IMR-90 (cell line): ENCODE results near the gene GPA33. TPM values are rescaled to one million over a fixed set of nuclear protein-coding genes. Genes with fewer than 3 reads are reported as not detected.

ENCODE experiments used
- CEBPB ChIP-seq: IDR thresholded peaks from 2 replicates; pipeline ENCODE4 v1.6.1; 2012; ENCODE audit warnings: low read depth, low read length, improper control_type of control experiment
- CHD1 ChIP-seq: IDR thresholded peaks from 2 replicates; pipeline ENCODE4 v1.6.1; 2012; ENCODE audit warnings: low read depth, low read length, improper control_type of control experiment
- MAZ ChIP-seq: IDR thresholded peaks from 2 replicates; pipeline ENCODE4 v1.6.1; 2012; ENCODE audit warnings: low read depth, mild to moderate bottlenecking, low read length, improper control_type of control experiment, moderate library complexity, borderline replicate concordance
- MXI1 ChIP-seq: IDR thresholded peaks from 2 replicates; pipeline ENCODE4 v1.6.1; 2012; ENCODE audit warnings: low read depth, mild to moderate bottlenecking, low read length, moderate library complexity, borderline replicate concordance
- NFE2L2 ChIP-seq: fragments of 150-350 bp; IDR thresholded peaks from 2 replicates; pipeline ENCODE4 v1.6.1; 2016; ENCODE audit warnings: low read depth, mild to moderate bottlenecking, low read length
- POLR2A ChIP-seq: IDR thresholded peaks from 2 replicates; pipeline ENCODE4 v1.6.1; 2012; ENCODE audit warnings: mild to moderate bottlenecking, low read depth, low read length
- RAD21 ChIP-seq: IDR thresholded peaks from 2 replicates; pipeline ENCODE4 v1.6.1; 2012; ENCODE audit warnings: low read length, improper control_type of control experiment
- RCOR1 ChIP-seq: IDR thresholded peaks from 2 replicates; pipeline ENCODE4 v1.6.1; 2012; ENCODE audit warnings: mild to moderate bottlenecking, low read length, improper control_type of control experiment; ENCODE audit not compliant: insufficient replicate concordance
- polyA plus RNA-seq, 3 experiments: library from polyadenylated mRNA; depleted of rRNA; stranded (reverse); fragments of >200 nt; gene quantifications; 2 replicates each; pipeline ENCODE4 v1.2.3, GENCODE V29; 2012; ENCODE audit warnings: low replicate concordance in 1 of 3
- total RNA-seq: library from RNA; depleted of rRNA; stranded (reverse); fragments of >200 nt; gene quantifications from 2 replicates; pipeline ENCODE4 v1.2.3, GENCODE V29; 2012

Gene GPA33
- total and polyA plus RNA-seq, 2 of the 4 experiments (the other 2 are of a cell fraction): not detected

- TF ChIP-seq POLR2A: no peak
- TF ChIP-seq MAZ: no peak
- TF ChIP-seq NFE2L2: no peak
- TF ChIP-seq CEBPB: no peak
- TF ChIP-seq RCOR1: no peak
- TF ChIP-seq MXI1: no peak
- TF ChIP-seq CHD1: no peak
- no peak for TF ChIP-seq RAD21
These were observed 33.5 kb downstream of the GPA33 start (continued) for GRCh38 chr1:167056529-167057231.
